Endothelial cell of umbilical vein (primary cell): Measurements from ENCODE around the gene DLL1.

ENCODE experiments used
- CTCF ChIP-seq, 2 donors: IDR thresholded peaks; 1 replicate in 1 of 2; 2 replicates in 1 of 2; pipeline ENCODE4 v1.5.1; 2011; ENCODE audit warnings: low read length in 2 of 2, mild to moderate bottlenecking in 2 of 2, moderate library complexity in 2 of 2, control low read depth in 1 of 2, inconsistent platforms in 1 of 2, low read depth in 1 of 2; ENCODE audit not compliant: insufficient read depth in 1 of 2; ENCODE audit errors: extremely low read depth in 1 of 2
- EZH2 ChIP-seq: IDR thresholded peaks from 2 replicates; pipeline ENCODE4 v1.6.1; 2012; ENCODE audit warnings: borderline replicate concordance, low read depth, mild to moderate bottlenecking, moderate library complexity, low read length, inconsistent platforms; ENCODE audit not compliant: severe bottlenecking
- FOS ChIP-seq: IDR thresholded peaks from 2 replicates; pipeline ENCODE4 v1.6.1; 2011; ENCODE audit warnings: mild to moderate bottlenecking, low read length, moderate library complexity, borderline replicate concordance; ENCODE audit not compliant: insufficient read depth
- GATA2 ChIP-seq: IDR thresholded peaks from 2 replicates; pipeline ENCODE4 v1.7.0; 2011; ENCODE audit warnings: low read depth, mild to moderate bottlenecking, moderate library complexity, mixed read lengths, low read length; ENCODE audit not compliant: insufficient read length, insufficient read depth
- JUN ChIP-seq: IDR thresholded peaks from 2 replicates; pipeline ENCODE4 v1.6.1; 2011; ENCODE audit warnings: borderline replicate concordance, low read depth; ENCODE audit not compliant: insufficient read length, insufficient read depth
- MAX ChIP-seq: IDR thresholded peaks from 2 replicates; pipeline ENCODE4 v1.6.1; 2011; ENCODE audit not compliant: insufficient read depth, insufficient read length
- MYC ChIP-seq: IDR thresholded peaks from one replicate; pipeline ENCODE4 v1.6.1; 2011; ENCODE audit warnings: mild to moderate bottlenecking, low read depth, low read length
- POLR2A ChIP-seq: IDR thresholded peaks from 2 replicates; pipeline ENCODE4 v1.6.1; 2012; ENCODE audit warnings: low read depth, mild to moderate bottlenecking, control low read depth, low read length
- POLR2AphosphoS5 ChIP-seq: IDR thresholded peaks from 2 replicates; pipeline ENCODE4 v1.6.1; 2012; ENCODE audit warnings: low read depth, mild to moderate bottlenecking, control low read depth, low read length, moderate library complexity; ENCODE audit not compliant: insufficient read depth

- TF ChIP-seq CTCF (IDR thresholded peaks at IDR 0.05; ENCODE audit: extremely low read depth in 1 of 2, insufficient read depth in 1 of 2, low read depth in 1 of 2, low read length in 2 of 2) (no peak), POLR2AphosphoS5 (no peak), EZH2 (no peak), MYC (no peak), POLR2A (no peak), MAX (no peak), FOS (no peak), GATA2 (no peak), JUN (no peak)
Observed at GRCh38 chr6:170262489-170263088, 28.3 kb downstream of the DLL1 start.
